RWPE1 (cell line): ENCODE data around the gene GFOD1.

Source experiments
- CTCF ChIA-PET: fragments of 350-600 bp; sonication (Branson Sonifier 250); formaldehyde crosslinking; extraction: SDS; loops from one replicate; lab custom pipeline; 2021; lab: Yijun Ruan, JAX
- POLR2A ChIA-PET: fragments of 400-600 bp; formaldehyde crosslinking; extraction: SDS; loops from one replicate; lab custom pipeline; 2020; ENCODE audit warnings: antibody characterized with exemption; ENCODE audit not compliant: low non-redundant PET; lab: Yijun Ruan, JAX
- DNase-seq: peaks from one replicate; pipeline ENCODE4 v3.0.0; 2012; ENCODE audit warnings: low spot score
- H3K27ac ChIP-seq: fragments of 450-650 bp; 2 replicates; pipeline ENCODE4 v1.5.1; 2017
- CTCF ChIP-seq: fragments of 450-650 bp; conservative IDR thresholded peaks from 2 replicates; pipeline ENCODE4 v1.5.1; 2017; ENCODE audit warnings: low read depth, mild to moderate bottlenecking

The GFOD1 gene

GRCh38 chr6:13504611-13505344 is 17.4 kb upstream of the GFOD1 start:
- H3K27ac ChIP-seq, result no peak overlapping the region; the same call in 1 of the 2 replicates
- no peak for TF ChIP-seq CTCF
- DNase-seq, result no peak
- CTCF ChIA-PET, result interaction anchor here (0.6 to 0.7 kb wide), 2 partner anchors 642 to 1540 kb away, joined by 3 read pairs; no protein-coding TSS in a partner anchor
- POLR2A ChIA-PET, result interaction anchor here (0.6 kb wide), 1 partner anchor 52 kb away, joined by 3 read pairs; no protein-coding TSS in a partner anchor

- TF ChIP-seq CTCF, result no peak
- no peak overlapping the region for H3K27ac ChIP-seq
- DNase-seq, result no peak
- POLR2A ChIA-PET, result no interaction called here
- CTCF ChIA-PET, result no interaction called here
Observed at GRCh38 chr6:13500915-13501314, 13.5 kb upstream of the GFOD1 start.

GRCh38 chr6:13500264-13500663 is 12.9 kb upstream of the GFOD1 start:
- ChIA-PET CTCF (no interaction called here), POLR2A (no interaction called here)
- no peak for DNase-seq
- no peak for TF ChIP-seq CTCF
- H3K27ac ChIP-seq, result no peak overlapping the region

- no peak overlapping the region for H3K27ac ChIP-seq
- ChIA-PET POLR2A (no interaction called here), CTCF (interaction anchor here (0.5 kb wide), 1 partner anchor 7 kb away, joined by 3 read pairs; no protein-coding TSS in a partner anchor)
- TF ChIP-seq CTCF, result no peak
- DNase-seq, result no peak
Observed at GRCh38 chr6:13496513-13497190, 9.3 kb upstream of the GFOD1 start.

- no peak for TF ChIP-seq CTCF
- POLR2A ChIA-PET, result no interaction called here
- CTCF ChIA-PET, result no interaction called here
- H3K27ac ChIP-seq, result no peak overlapping the region
- no peak for DNase-seq
Observed at GRCh38 chr6:13495818-13496217, 8.4 kb upstream of the GFOD1 start.

GRCh38 chr6:13495112-13495776 is 7.8 kb upstream of the GFOD1 start:
- ChIA-PET POLR2A (no interaction called here), CTCF (interaction anchor here (0.6 kb wide), 2 partner anchors 160 to 707 kb away, joined by 3 read pairs; no protein-coding TSS in a partner anchor)
- no peak for DNase-seq
- no peak overlapping the region for H3K27ac ChIP-seq
- no peak for TF ChIP-seq CTCF
